Fibroblast of skin of right biceps (primary cell): ENCODE measurements around the gene SCFD2.
"Not testable (repeated sequence)": the region's sequence is repeated elsewhere in the genome, so short reads cannot be mapped to it uniquely, and the experiment has no call there.

Source experiments
- DNase-seq: peaks from one replicate; pipeline ENCODE4 v3.0.0-alpha.2; 2013

The SCFD2 gene

GRCh38 chr4:52840531-52841370 lies 525.1 kb downstream of the SCFD2 start:
- no peak for DNase-seq

- no peak for DNase-seq
Observed at GRCh38 chr4:52838729-52839586, 526.9 kb downstream of the SCFD2 start.

- peak; percentile 89 for DNase-seq
Observed at GRCh38 chr4:52837716-52838558, 527.9 kb downstream of the SCFD2 start.

GRCh38 chr4:52836678-52837077 lies 529.2 kb downstream of the SCFD2 start:
- peak; percentile 41 for DNase-seq

GRCh38 chr4:52836120-52836519 lies 529.7 kb downstream of the SCFD2 start:
- no peak for DNase-seq

GRCh38 chr4:52834641-52835456 lies 531.0 kb downstream of the SCFD2 start:
- DNase-seq = not testable (repeated sequence)

- peak; percentile 49 for DNase-seq
Observed at GRCh38 chr4:52833941-52834525, 531.8 kb downstream of the SCFD2 start.

- peak; percentile 47 for DNase-seq
Observed at GRCh38 chr4:52825460-52826090, 540.3 kb downstream of the SCFD2 start.

GRCh38 chr4:52824603-52825459 lies 541.0 kb downstream of the SCFD2 start:
- peak; percentile 79 for DNase-seq

GRCh38 chr4:52824270-52824602 lies 541.6 kb downstream of the SCFD2 start:
- DNase-seq = no peak

GRCh38 chr4:52823702-52824092 lies 542.2 kb downstream of the SCFD2 start:
- no peak for DNase-seq
